Uterus (tissue), 4 donors: ENCODE measurements around the gene KCNMA1. TPM values are rescaled to one million over a fixed set of nuclear protein-coding genes. Genes with fewer than 3 reads are reported as not detected.

Experiments
- DNase-seq, 2 donors: peaks; one replicate each; pipeline ENCODE4 v3.0.0-alpha.2; 2019 to 2020
- H3K27ac ChIP-seq, 2 donors: fragments of 200-600 bp; sonication (generic); 1 replicate in 1 of 2; 2 replicates in 1 of 2; pipeline ENCODE4 v1.5.1; 2016 to 2018
- H3K27me3 ChIP-seq, 2 donors: fragments of 200-600 bp; sonication (generic); one replicate each; pipeline ENCODE4 v1.5.1; 2018 to 2019; ENCODE audit warnings: control low read depth in 1 of 2
- H3K36me3 ChIP-seq, 2 donors: fragments of 200-600 bp; sonication (generic); one replicate each; pipeline ENCODE4 v1.5.1; 2019; ENCODE audit warnings: control low read depth in 1 of 2
- H3K4me1 ChIP-seq, 2 donors: fragments of 200-600 bp; sonication (generic); one replicate each; pipeline ENCODE4 v1.5.1; 2018 to 2019; ENCODE audit warnings: control low read depth in 1 of 2
- H3K4me3 ChIP-seq, 2 donors: fragments of 200-600 bp; sonication (generic); 1 replicate in 1 of 2; 2 replicates in 1 of 2; pipeline ENCODE4 v1.5.1; 2018 to 2019; ENCODE audit warnings: mild to moderate bottlenecking in 1 of 2
- H3K9me3 ChIP-seq, 2 donors: fragments of 200-600 bp; sonication (generic); one replicate each; pipeline ENCODE4 v1.5.1; 2019; ENCODE audit warnings: control low read depth in 1 of 2
- CTCF ChIP-seq, 4 experiments: fragments of 200-600 bp in 2 of 4; fragments of 450-650 bp in 2 of 4; sonication (generic) in 2 of 4; IDR thresholded peaks; one replicate each; pipeline ENCODE4 v1.5.1; 2016 to 2019; ENCODE audit warnings: antibody characterized with exemption in 4 of 4, mild to moderate bottlenecking in 2 of 4, moderate library complexity in 1 of 4
- POLR2A ChIP-seq, 2 donors: fragments of 450-650 bp; IDR thresholded peaks; one replicate each; pipeline ENCODE4 v1.6.1; 2016; ENCODE audit warnings: antibody characterized with exemption in 2 of 2, mild to moderate bottlenecking in 1 of 2, moderate library complexity in 1 of 2
- intact Hi-C: fragments of 100-400 bp; cut with DNase I; formaldehyde crosslinking; loops from one replicate; pipeline ENCODE4 v1.15.1; 2023; ENCODE audit warnings: low total_unique reads
- total RNA-seq, 4 donors: library from RNA; depleted of rRNA in 3 of 4; stranded (reverse); fragments of >200 nt in 3 of 4; gene quantifications; one replicate each; pipeline versions ENCODE4 v1.1.0 to v1.2.4, GENCODE V29; 2014 to 2023
- donor health status: DM: yes; HTN: yes; CAD: no.

The KCNMA1 gene
- total RNA-seq, 4 donors from 2014 or later, result 86.2 to 236 (median 164) TPM

- H3K27ac ChIP-seq, result no peak overlapping the region
- TF ChIP-seq POLR2A (IDR thresholded peaks at IDR 0.05) (no peak), CTCF (IDR thresholded peaks at IDR 0.05) (no peak)
- H3K4me3 ChIP-seq, result no peak overlapping the region
- DNase-seq, result no peak
- intact Hi-C loops, result no loop called here
- no peaks in the 10 kb centered on the region for H3K9me3 ChIP-seq
- H3K4me1 ChIP-seq, result no peaks in the 10 kb centered on the region
- H3K36me3 ChIP-seq, result no peaks in the 10 kb centered on the region
- H3K27me3 ChIP-seq, result no peaks in the 10 kb centered on the region
Measured at GRCh38 chr10:77338143-77338542, 299.5 kb downstream of the KCNMA1 start.

GRCh38 chr10:77334501-77334900 lies 303.1 kb downstream of the KCNMA1 start:
- no peak for DNase-seq
- Histone ChIP-seq H3K27ac (no peak overlapping the region), H3K4me3 (no peak overlapping the region), H3K27me3 (no peaks in the 10 kb centered on the region), H3K4me1 (no peaks in the 10 kb centered on the region), H3K9me3 (no peaks in the 10 kb centered on the region), H3K36me3 (no peaks in the 10 kb centered on the region)
- TF ChIP-seq POLR2A (IDR thresholded peaks at IDR 0.05), result no peak
- TF ChIP-seq CTCF (IDR thresholded peaks at IDR 0.05), result no peak
- intact Hi-C loops, result no loop called here

GRCh38 chr10:77333610-77334340 lies 303.8 kb downstream of the KCNMA1 start:
- no peaks in the 10 kb centered on the region for H3K36me3 ChIP-seq
- no peak for DNase-seq
- H3K4me1 ChIP-seq, result no peaks in the 10 kb centered on the region
- TF ChIP-seq CTCF (IDR thresholded peaks at IDR 0.05), result no peak
- no peak for TF ChIP-seq POLR2A (IDR thresholded peaks at IDR 0.05)
- no peak overlapping the region for H3K4me3 ChIP-seq
- no peaks in the 10 kb centered on the region for H3K27me3 ChIP-seq
- H3K9me3 ChIP-seq, result no peaks in the 10 kb centered on the region
- intact Hi-C loops, result no loop called here
- no peak overlapping the region for H3K27ac ChIP-seq

DNA sequence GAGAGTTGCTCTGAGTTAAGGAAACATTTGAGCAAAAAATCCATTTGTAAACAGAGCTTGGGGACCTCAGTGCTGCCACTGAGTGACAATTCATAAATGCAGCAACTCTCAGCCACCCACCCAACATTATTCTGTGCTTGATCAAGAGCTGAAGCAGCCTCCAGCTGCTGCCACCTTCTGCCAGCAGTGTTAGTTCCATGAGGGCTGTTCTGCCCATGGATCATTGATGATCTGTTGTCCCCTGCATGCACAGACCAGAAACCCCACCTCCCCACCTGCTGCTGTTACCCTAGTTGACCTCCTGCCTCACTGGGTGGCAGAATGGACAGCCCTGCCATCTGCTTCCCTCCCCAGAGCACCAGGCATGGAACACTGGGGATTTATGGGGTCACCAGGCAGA lies 305.4 kb downstream of the KCNMA1 start:
- intact Hi-C loops, result no loop called here
- Histone ChIP-seq H3K9me3 (no peaks in the 10 kb centered on the region), H3K27ac (no peak overlapping the region), H3K27me3 (no peaks in the 10 kb centered on the region), H3K36me3 (no peaks in the 10 kb centered on the region), H3K4me1 (no peaks in the 10 kb centered on the region), H3K4me3 (no peak overlapping the region)
- TF ChIP-seq CTCF (IDR thresholded peaks at IDR 0.05) (no peak), POLR2A (IDR thresholded peaks at IDR 0.05) (no peak)
- no peak for DNase-seq

- H3K27ac ChIP-seq, result no peak overlapping the region
- no peaks in the 10 kb centered on the region for H3K4me1 ChIP-seq
- TF ChIP-seq CTCF (IDR thresholded peaks at IDR 0.05) (no peak), POLR2A (IDR thresholded peaks at IDR 0.05) (no peak)
- H3K36me3 ChIP-seq, result no peaks in the 10 kb centered on the region
- H3K4me3 ChIP-seq, result no peak overlapping the region
- no peaks in the 10 kb centered on the region for H3K9me3 ChIP-seq
- no peak for DNase-seq
- no peaks in the 10 kb centered on the region for H3K27me3 ChIP-seq
- intact Hi-C loops, result no loop called here
Measured at GRCh38 chr10:77328272-77328816, 309.3 kb downstream of the KCNMA1 start.
